HG03439 (cell line): Measurements from ENCODE around the gene FAT4.

Source experiments
- ATAC-seq: cut with Tn5 transposase; IDR thresholded peaks from one replicate; pipeline ENCODE4 v1.9.1; 2021; ENCODE audit warnings: mild to moderate bottlenecking, moderate library complexity; ENCODE audit not compliant: unreplicated experiment

Gene FAT4

GRCh38 chr4:125314676-125315575 is at the start of gene FAT4:
Gene FAT4 (plus strand): TSS chr4:125314955. CDS start chr4:125316412, 1,457 bp downstream.
- peak; percentile 78 for ATAC-seq

GRCh38 chr4:125265846-125266245 is 48.9 kb upstream of the FAT4 start:
- no peak for ATAC-seq

- ATAC-seq, result no peak
Observed at GRCh38 chr4:125266901-125267604, 47.7 kb upstream of the FAT4 start.

GRCh38 chr4:125267630-125268029 is 47.1 kb upstream of the FAT4 start:
- ATAC-seq, result no peak

- ATAC-seq, result no peak
Observed at GRCh38 chr4:125268068-125268755, 46.5 kb upstream of the FAT4 start.

- no peak for ATAC-seq
Observed at GRCh38 chr4:125276811-125277210, 37.9 kb upstream of the FAT4 start.

GRCh38 chr4:125277790-125278189 is 37.0 kb upstream of the FAT4 start:
- ATAC-seq, result no peak

- no peak for ATAC-seq
Observed at GRCh38 chr4:125280892-125281403, 33.8 kb upstream of the FAT4 start.

GRCh38 chr4:125283707-125284279 is 31.0 kb upstream of the FAT4 start:
- ATAC-seq, result peak; percentile 59

GRCh38 chr4:125297116-125297515 is 17.6 kb upstream of the FAT4 start:
- ATAC-seq, result no peak

GRCh38 chr4:125303058-125303457 is 11.7 kb upstream of the FAT4 start:
- no peak for ATAC-seq

- ATAC-seq, result no peak
Observed at GRCh38 chr4:125303821-125304220, 10.9 kb upstream of the FAT4 start.

- ATAC-seq, result no peak
Observed at GRCh38 chr4:125306112-125306511, 8.6 kb upstream of the FAT4 start.

GRCh38 chr4:125306533-125306932 is 8.2 kb upstream of the FAT4 start:
- no peak for ATAC-seq

GRCh38 chr4:125311503-125311902 is 3.3 kb upstream of the FAT4 start:
- ATAC-seq, result no peak

GRCh38 chr4:125313497-125313896 is 1.3 kb upstream of the FAT4 start:
- peak; percentile 53 for ATAC-seq

- no peak for ATAC-seq
Observed at GRCh38 chr4:125313989-125314667, 627 bp upstream of the FAT4 start.

- ATAC-seq, result no peak
Observed at GRCh38 chr4:125315576-125316400, 1.0 kb downstream of the FAT4 start.

- no peak for ATAC-seq
Observed at GRCh38 chr4:125316401-125316790, 1.6 kb downstream of the FAT4 start.
